Natural killer cell (primary cell): ENCODE data around the gene VWA5B2. TPM values are rescaled to one million over a fixed set of nuclear protein-coding genes. Genes with fewer than 3 reads are reported as not detected.

Source experiments
- ATAC-seq, 3 donors: fragments of 150-1000 bp in 2 of 3; fragments of 200-7000 bp in 1 of 3; cut with Tn5 transposase; 1 replicate in 1 of 3; 2 replicates in 2 of 3; pipeline ENCODE4 v1.10.0; 2021; ENCODE audit warnings: mild to moderate bottlenecking in 2 of 3, moderate library complexity in 2 of 3
- DNase-seq, 2 donors: peaks; one replicate each; pipeline versions ENCODE4 v3.0.0 to v3.0.0-alpha.2; 2013 to 2021; ENCODE audit warnings: mixed read lengths in 1 of 2
- H3K27ac ChIP-seq: one replicate; pipeline ENCODE4 v1.5.1; 2013; ENCODE audit warnings: mild to moderate bottlenecking, low read length
- H3K27me3 ChIP-seq: one replicate; pipeline ENCODE4 v1.6.1; 2013; ENCODE audit warnings: low read length; ENCODE audit not compliant: control insufficient read depth, insufficient read depth
- H3K36me3 ChIP-seq: one replicate; pipeline ENCODE4 v1.6.1; 2013; ENCODE audit warnings: low read length; ENCODE audit not compliant: control insufficient read depth, insufficient read depth
- H3K4me1 ChIP-seq: one replicate; pipeline ENCODE4 v1.6.1; 2013; ENCODE audit warnings: low read length; ENCODE audit not compliant: control insufficient read depth, insufficient read depth
- H3K4me3 ChIP-seq: one replicate; pipeline ENCODE4 v1.5.1; 2013; ENCODE audit warnings: low read length
- H3K9me3 ChIP-seq: one replicate; pipeline ENCODE4 v1.6.1; 2013; ENCODE audit warnings: low read length; ENCODE audit not compliant: control insufficient read depth, insufficient read depth
- H3K27ac Mint-ChIP-seq, 2 donors: one replicate each; pipeline ENCODE4 v1.8.0; 2022; ENCODE audit warnings: mild to moderate bottlenecking in 2 of 2, mixed read lengths in 2 of 2, moderate library complexity in 1 of 2
- H3K27me3 Mint-ChIP-seq, 2 donors: one replicate each; pipeline ENCODE4 v1.8.0; 2022; ENCODE audit warnings: low read depth in 2 of 2, mixed read lengths in 2 of 2
- H3K36me3 Mint-ChIP-seq: one replicate; pipeline ENCODE4 v1.8.0; 2022; ENCODE audit warnings: mixed read lengths
- H3K4me1 Mint-ChIP-seq, 2 donors: one replicate each; pipeline ENCODE4 v1.8.0; 2022; ENCODE audit warnings: mixed read lengths in 2 of 2
- H3K4me3 Mint-ChIP-seq: one replicate; pipeline ENCODE4 v1.8.0; 2022; ENCODE audit warnings: mild to moderate bottlenecking, moderate library complexity, mixed read lengths
- H3K9me3 Mint-ChIP-seq, 2 donors: one replicate each; pipeline ENCODE4 v1.8.0; 2022; ENCODE audit warnings: mixed read lengths in 2 of 2
- CTCF ChIP-seq: fragments of 200-600 bp; IDR thresholded peaks from one replicate; pipeline ENCODE4 v1.8.0; 2022; ENCODE audit warnings: antibody characterized with exemption
- WGBS: methylation state at CpG from one replicate; pipeline ENCODE4 v1.1.7; 2013; ENCODE audit warnings: missing lambda C conversion rate; ENCODE audit not compliant: insufficient coverage; 5-methylcytosine and 5-hydroxymethylcytosine counted together
- intact Hi-C: fragments of 100-400 bp; cut with micrococcal nuclease; formaldehyde crosslinking; loops from one replicate; pipeline ENCODE4 v1.14.2; 2022
- total RNA-seq, 4 donors: library from RNA; stranded (reverse); fragments of 120-200 nt in 1 of 4; gene quantifications; one replicate each; pipeline versions ENCODE4 v1.2.3 to v1.2.4, GENCODE V29; 2013 to 2022

Gene VWA5B2
- total RNA-seq, 3 donors from 2014 or later (not counting 1 experiment from before 2014, with no cell fraction given), result 0.14 to 0.23 TPM; not detected in 1

GRCh38 chr3:184290331-184290730 lies 60.9 kb downstream of the VWA5B2 start:
- Mint-ChIP-seq H3K36me3 (no peaks in the 10 kb centered on the region), H3K27me3 (peaks cover 12 to 13% of the 10 kb centered on the region in 2 donors), H3K4me1 (no peaks in the 10 kb centered on the region), H3K9me3 (no peaks in the 10 kb centered on the region), H3K4me3 (no peak overlapping the region), H3K27ac (no peak overlapping the region)
- no peak overlapping the region for H3K4me3 ChIP-seq
- TF ChIP-seq CTCF, result no peak
- DNase-seq (no peak), ATAC-seq (no peak)
- no peaks in the 10 kb centered on the region for H3K9me3 ChIP-seq
- H3K27me3 ChIP-seq, result no peaks in the 10 kb centered on the region
- H3K36me3 ChIP-seq, result no peaks in the 10 kb centered on the region
- no peaks in the 10 kb centered on the region for H3K4me1 ChIP-seq
- H3K27ac ChIP-seq, result no peak overlapping the region
- 93% methylated on average over 10 of the region's 10 CpGs for WGBS
- intact Hi-C loops, result no loop called here

- Histone ChIP-seq H3K27me3 (no peaks in the 10 kb centered on the region), H3K4me3 (no peak overlapping the region), H3K4me1 (no peaks in the 10 kb centered on the region), H3K27ac (no peak overlapping the region), H3K9me3 (no peaks in the 10 kb centered on the region), H3K36me3 (no peaks in the 10 kb centered on the region)
- Mint-ChIP-seq H3K4me1 (no peaks in the 10 kb centered on the region), H3K27ac (no peak overlapping the region), H3K4me3 (no peak overlapping the region), H3K27me3 (peaks cover 3 to 7% of the 10 kb centered on the region in 2 donors), H3K9me3 (no peaks in the 10 kb centered on the region), H3K36me3 (no peaks in the 10 kb centered on the region)
- DNase-seq (no peak), ATAC-seq (no peak)
- TF ChIP-seq CTCF, result no peak
- 88% methylated on average over 22 of the region's 22 CpGs for WGBS
- intact Hi-C loops, result no loop called here
Observed at GRCh38 chr3:184291044-184291737, 61.8 kb downstream of the VWA5B2 start.

Other genes with a start within 250 kb of the VWA5B2 start
- 10 to 100 TPM; 15.6 to 32.5 (median 27.1) TPM for gene ABCC5, start 211.7 kb upstream of the VWA5B2 start, total RNA-seq
- not detected for gene HTR3D, start 197.8 kb upstream of the VWA5B2 start, total RNA-seq
- not detected for gene HTR3C, start 176.5 kb upstream of the VWA5B2 start, total RNA-seq
- gene HTR3E, start 132.5 kb upstream of the VWA5B2 start, total RNA-seq, result not detected
- gene EIF2B5, start 94.2 kb upstream of the VWA5B2 start, total RNA-seq, result 10 to 100 TPM; 44.5 to 59.4 (median 54.8) TPM
- gene DVL3, start 74.2 kb upstream of the VWA5B2 start, total RNA-seq, result 10 to 100 TPM; 59.1 to 77.5 (median 59.7) TPM
- 100 to 1,000 TPM; 157 to 188 (median 168) TPM for gene AP2M1, start 54.7 kb upstream of the VWA5B2 start, total RNA-seq
- gene ABCF3, start 43.4 kb upstream of the VWA5B2 start, total RNA-seq, result 100 to 1,000 TPM; 128 to 168 (median 157) TPM
- 10 to 100 TPM; 18.4 to 21.8 (median 20.4) TPM for gene ALG3, start 19.4 kb downstream of the VWA5B2 start, total RNA-seq
- gene EEF1AKMT4, start 20.1 kb downstream of the VWA5B2 start, total RNA-seq, result under 1 TPM; 0.73 to 0.80 (median 0.79) TPM
- under 1 TPM in 2 of 3 donors, not detected in 1; 0.71 to 0.82 TPM for gene CAMK2N2, start 32.0 kb downstream of the VWA5B2 start, total RNA-seq
- not detected for gene ECE2, start 46.4 kb downstream of the VWA5B2 start, total RNA-seq
- 100 to 1,000 TPM; 218 to 237 (median 231) TPM for gene PSMD2, start 69.7 kb downstream of the VWA5B2 start, total RNA-seq
- 100 to 1,000 TPM; 220 to 235 (median 227) TPM for gene EIF4G1, start 85.0 kb downstream of the VWA5B2 start, total RNA-seq
- 1 to 10 TPM; 6.9 to 8.8 (median 8.5) TPM for gene FAM131A, start 108.0 kb downstream of the VWA5B2 start, total RNA-seq
- 1 to 10 TPM; 7.8 to 8.2 (median 8.1) TPM for gene CLCN2, start 132.0 kb downstream of the VWA5B2 start, total RNA-seq
- gene POLR2H, start 132.1 kb downstream of the VWA5B2 start, total RNA-seq, result 10 to 100 TPM; 33.0 to 49.8 (median 41.1) TPM
- not detected for gene THPO, start 148.6 kb downstream of the VWA5B2 start, total RNA-seq
- under 1 TPM in 1 of 3 donors, not detected in 2; 0.78 TPM for gene CHRD, start 150.5 kb downstream of the VWA5B2 start, total RNA-seq